GM19025 (cell line): Measurements from ENCODE around the gene VRK3.
A peak's percentile ranks its signal among the peaks of the same experiment; 100 is the strongest.

Experiments used
- ATAC-seq: cut with Tn5 transposase; IDR thresholded peaks from one replicate; pipeline ENCODE4 v1.9.1; 2021; ENCODE audit warnings: mild to moderate bottlenecking, low read depth, moderate library complexity; ENCODE audit not compliant: unreplicated experiment

Gene VRK3

DNA sequence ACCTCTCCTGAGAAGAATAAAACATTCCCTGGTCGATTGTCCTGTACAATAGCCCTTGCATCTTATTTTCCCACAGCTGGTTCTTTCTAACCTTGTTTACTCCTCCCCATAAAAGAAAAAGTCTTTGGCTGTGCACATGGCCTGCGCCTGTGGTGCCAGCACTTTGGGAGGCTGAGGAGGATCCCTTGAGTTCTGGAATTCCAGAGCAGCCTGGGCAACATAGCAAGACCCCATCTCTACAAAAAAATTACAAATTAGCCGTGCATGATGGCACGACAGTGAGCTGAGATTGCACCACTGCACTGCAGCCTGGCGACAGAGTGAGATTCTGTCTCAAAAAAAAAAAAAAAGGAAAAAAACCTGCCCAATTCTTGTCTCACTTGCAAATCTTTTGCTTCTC lies 88.6 kb downstream of the VRK3 start:
- no peak for ATAC-seq

DNA sequence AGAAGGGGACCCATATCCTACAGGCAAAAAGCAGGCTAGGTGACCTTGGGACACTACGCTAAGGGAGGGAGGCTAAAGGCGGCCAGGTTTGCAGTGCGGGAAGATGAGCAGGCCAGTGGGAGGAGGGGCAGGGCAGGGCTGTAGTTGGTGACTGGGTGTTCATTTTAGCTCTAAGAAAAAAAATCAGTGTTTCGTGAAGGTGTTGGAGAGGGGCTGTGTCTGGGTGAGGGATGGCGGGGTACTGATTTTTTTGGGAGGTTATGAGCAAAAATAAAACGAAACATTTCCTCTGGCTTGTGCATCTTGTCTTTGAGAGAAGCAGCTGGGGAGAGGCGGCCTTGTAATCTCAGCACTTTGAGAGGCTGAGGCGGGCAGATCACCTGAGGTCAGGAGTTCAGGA lies 91.5 kb downstream of the VRK3 start:
- no peak for ATAC-seq

GRCh38 chr19:49932731-49933131 lies 92.4 kb downstream of the VRK3 start:
- no peak for ATAC-seq

DNA sequence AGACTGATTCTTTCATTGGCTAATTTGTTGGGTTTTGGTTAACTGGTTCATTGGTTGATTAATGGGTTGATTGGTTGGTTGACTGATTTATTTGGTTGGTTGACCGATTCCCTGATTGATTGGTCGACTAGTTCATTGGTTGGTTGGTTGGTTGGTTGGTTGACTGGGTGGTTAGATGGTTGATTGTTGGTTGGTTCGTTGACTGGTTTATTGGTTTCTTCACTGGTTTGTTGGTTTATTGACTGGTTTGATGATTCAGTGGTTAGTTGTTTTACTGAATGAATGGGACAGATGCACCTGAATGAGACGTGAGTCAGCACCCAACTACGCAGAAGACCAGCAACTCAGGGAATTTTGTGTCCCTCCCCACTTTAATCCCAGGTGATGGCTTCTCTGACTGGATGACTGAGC lies 93.1 kb downstream of the VRK3 start:
- ATAC-seq, result no peak

DNA sequence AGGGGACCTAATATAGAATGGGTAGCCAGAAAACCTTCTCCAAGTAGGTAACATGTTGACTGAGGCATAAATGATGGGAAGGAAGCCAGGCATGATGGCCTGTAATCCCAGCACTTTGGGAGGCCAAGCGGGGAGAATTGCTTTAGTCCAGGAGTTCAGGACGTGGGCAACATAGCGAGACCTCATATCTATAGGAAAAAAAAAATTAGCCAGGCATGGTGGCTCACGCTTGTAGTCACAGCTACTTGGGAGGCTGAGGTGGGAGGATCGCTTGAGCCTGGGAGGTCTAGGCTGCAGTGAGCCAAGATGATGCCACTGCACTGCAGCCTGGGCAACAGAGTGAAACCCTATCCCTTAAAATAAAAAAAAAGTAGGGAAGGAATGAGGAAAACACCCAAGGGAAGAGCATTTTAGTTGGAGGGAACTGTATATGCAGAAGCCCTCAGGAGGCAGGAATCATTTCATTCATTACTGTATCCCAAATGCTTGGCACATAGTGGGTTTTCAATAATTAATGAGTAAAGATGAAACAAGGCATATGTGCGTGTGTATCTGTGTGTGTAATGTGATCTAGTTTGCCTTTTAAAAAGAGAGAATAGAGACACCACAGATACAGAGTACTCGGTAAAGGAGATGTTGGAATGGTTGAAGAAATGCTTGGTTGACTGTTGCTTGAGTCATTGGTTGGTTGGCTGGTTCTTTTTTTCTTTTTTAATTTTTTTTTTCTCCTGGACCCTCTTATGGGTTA lies 93.7 kb downstream of the VRK3 start:
- no peak for ATAC-seq

- no peak for ATAC-seq
Measured at GRCh38 chr19:49930483-49931011, 94.6 kb downstream of the VRK3 start.

GRCh38 chr19:49929611-49930482 lies 95.3 kb downstream of the VRK3 start:
- ATAC-seq, result peak; percentile 65

DNA sequence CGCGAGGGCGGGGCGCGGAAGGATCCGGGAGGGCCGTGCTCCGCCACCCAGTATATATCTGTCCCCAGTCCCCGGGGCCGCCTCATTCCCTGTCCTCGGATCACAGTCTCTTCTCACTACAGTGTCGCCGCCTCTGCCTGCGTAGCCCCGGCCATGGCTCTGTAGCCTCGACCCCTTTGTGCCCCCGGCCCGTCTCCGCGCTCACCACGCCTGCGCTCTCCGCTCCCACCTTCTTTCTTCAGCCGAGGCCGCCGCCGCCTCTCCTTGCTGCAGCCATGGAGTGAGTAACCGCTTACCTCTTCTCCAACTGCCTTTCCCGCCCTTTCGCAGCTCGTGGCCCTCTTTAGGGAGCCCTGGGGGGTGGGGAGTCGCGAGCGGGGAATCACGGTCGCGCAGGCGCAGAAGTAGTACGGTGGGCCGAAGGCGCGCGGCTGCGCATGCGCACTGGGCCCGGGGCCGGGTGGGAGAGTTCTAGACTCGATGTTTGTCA lies 96.0 kb downstream of the VRK3 start, which contains the start of the genes ATF5 and NUP62:
Gene ATF5 (plus strand): TSS at position 85 of the 490 bp plus-strand sequence. CDS start 1,646 bp downstream, outside the sequence.
Gene NUP62 (minus strand): TSS at position 384 of the 490 bp plus-strand sequence. CDS start 19,697 bp downstream, outside the sequence.
- ATAC-seq, result peak; percentile 47

- ATAC-seq, result no peak
Measured at GRCh38 chr19:49927526-49928264, 97.5 kb downstream of the VRK3 start.

GRCh38 chr19:49926515-49926914 lies 98.7 kb downstream of the VRK3 start:
- ATAC-seq, result no peak
